ENCODE results near the gene SLC51A.

Gene SLC51A

GRCh38 chr3:196210673-196211556 lies 5.4 kb upstream of the SLC51A start, which contains the start of gene ZDHHC19:
TSS of gene ZDHHC19 (minus strand) at chr3:196211400. CDS start at chr3:196211315, 85 bp downstream.
- no peak for TF ChIP-seq CTCF (IDR thresholded peaks at IDR 0.05; ENCODE audit: low read depth, low read length)
- no peak within 1 kb of the TSS for H3K4me3 ChIP-seq (ENCODE audit: low read depth, low read length)

GRCh38 chr3:196214783-196215441 lies 1.4 kb upstream of the SLC51A start:
- TF ChIP-seq CTCF (IDR thresholded peaks at IDR 0.05; ENCODE audit: low read depth, low read length), result no peak

GRCh38 chr3:196215493-196216020 lies 777 bp upstream of the SLC51A start:
- no peak overlapping the region for H3K4me3 ChIP-seq (ENCODE audit: low read depth, low read length)
- no peak for TF ChIP-seq CTCF (IDR thresholded peaks at IDR 0.05; ENCODE audit: low read depth, low read length)

More at GRCh38 chr3:196214783-196215441, 1.4 kb upstream of the SLC51A start:
- H3K4me3 ChIP-seq (ENCODE audit: low read depth, low read length), result no peak overlapping the region

GRCh38 chr3:196216681-196217211 lies 412 bp downstream of the SLC51A start:
- no peak overlapping the region for H3K4me3 ChIP-seq (ENCODE audit: low read depth, low read length)
- no peak for TF ChIP-seq CTCF (IDR thresholded peaks at IDR 0.05; ENCODE audit: low read depth, low read length)

- TF ChIP-seq CTCF (IDR thresholded peaks at IDR 0.05; ENCODE audit: low read depth, low read length), result no peak
- no peak overlapping the region for H3K4me3 ChIP-seq (ENCODE audit: low read depth, low read length)
Measured at GRCh38 chr3:196217307-196218154, 1.2 kb downstream of the SLC51A start.

GRCh38 chr3:196218155-196218712 lies 1.9 kb downstream of the SLC51A start:
- H3K4me3 ChIP-seq (ENCODE audit: low read depth, low read length), result no peak overlapping the region
- TF ChIP-seq CTCF (IDR thresholded peaks at IDR 0.05; ENCODE audit: low read depth, low read length), result no peak

Measured in WI38 (cell line).